ENCODE results near the gene RETN.

The RETN gene

DNA sequence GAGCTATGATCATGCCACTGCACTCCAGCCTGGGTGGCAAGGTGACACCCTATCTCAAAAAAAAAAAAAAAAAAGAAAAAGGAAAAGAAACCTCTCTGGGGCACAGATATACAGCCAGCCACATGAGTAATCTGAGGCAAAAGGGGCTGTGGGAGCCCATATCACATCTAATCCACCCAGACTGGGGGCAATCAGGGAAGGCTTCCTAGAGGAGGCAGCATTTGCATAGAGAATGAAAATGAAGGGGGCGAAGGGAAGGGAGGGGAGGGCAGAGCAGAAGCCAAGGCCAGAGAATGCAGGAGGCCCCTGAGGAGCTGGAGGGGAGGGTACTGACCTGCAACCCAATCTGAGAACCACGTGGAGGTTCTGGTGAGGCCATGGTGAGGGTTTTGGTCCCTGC lies 18.7 kb upstream of the RETN start:
- no peak for DNase-seq (ENCODE audit: low read depth)
- TF ChIP-seq, protein P1, sequence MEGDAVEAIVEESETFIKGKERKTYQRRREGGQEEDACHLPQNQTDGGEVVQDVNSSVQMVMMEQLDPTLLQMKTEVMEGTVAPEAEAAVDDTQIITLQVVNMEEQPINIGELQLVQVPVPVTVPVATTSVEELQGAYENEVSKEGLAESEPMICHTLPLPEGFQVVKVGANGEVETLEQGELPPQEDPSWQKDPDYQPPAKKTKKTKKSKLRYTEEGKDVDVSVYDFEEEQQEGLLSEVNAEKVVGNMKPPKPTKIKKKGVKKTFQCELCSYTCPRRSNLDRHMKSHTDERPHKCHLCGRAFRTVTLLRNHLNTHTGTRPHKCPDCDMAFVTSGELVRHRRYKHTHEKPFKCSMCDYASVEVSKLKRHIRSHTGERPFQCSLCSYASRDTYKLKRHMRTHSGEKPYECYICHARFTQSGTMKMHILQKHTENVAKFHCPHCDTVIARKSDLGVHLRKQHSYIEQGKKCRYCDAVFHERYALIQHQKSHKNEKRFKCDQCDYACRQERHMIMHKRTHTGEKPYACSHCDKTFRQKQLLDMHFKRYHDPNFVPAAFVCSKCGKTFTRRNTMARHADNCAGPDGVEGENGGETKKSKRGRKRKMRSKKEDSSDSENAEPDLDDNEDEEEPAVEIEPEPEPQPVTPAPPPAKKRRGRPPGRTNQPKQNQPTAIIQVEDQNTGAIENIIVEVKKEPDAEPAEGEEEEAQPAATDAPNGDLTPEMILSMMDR (IDR thresholded peaks at IDR 0.05; ENCODE audit: low read depth, low read length, missing control alignments), result no peak
- H3K4me3 ChIP-seq (ENCODE audit: low read depth, low read length), result no peak overlapping the region
- in situ Hi-C loops (cut with HindIII; ENCODE audit: low sequenced_read_pairs), result no loop called here

DNA sequence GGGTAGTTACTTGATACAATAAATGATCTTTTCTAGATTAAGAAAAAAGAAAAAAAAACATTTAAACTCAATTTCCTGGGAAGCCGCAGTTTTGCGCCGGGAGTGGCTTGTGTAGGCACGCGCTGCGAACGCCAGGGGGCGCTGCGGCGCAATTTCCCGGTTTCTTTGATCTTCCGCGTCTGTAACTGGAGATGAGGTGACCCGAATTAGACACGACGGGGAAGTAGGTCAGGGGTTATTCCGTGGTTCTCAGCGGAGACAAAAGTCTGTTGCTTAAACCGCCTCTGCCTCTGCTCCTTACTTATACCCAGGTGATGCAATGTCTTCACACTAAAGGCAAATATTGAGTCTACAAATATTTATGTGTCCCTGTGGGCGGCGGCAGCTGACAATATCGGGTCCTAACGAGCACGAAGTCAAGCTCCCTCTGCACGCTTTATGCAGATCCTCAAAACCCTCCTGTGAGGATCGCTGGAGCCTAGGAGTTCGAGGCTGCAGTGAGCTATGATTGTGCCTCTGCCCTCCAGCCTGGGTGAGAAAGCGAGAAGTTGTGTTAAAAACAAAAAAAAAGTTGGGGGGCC lies 16.7 kb upstream of the RETN start:
- peak; percentile 29 for DNase-seq (ENCODE audit: low read depth)
- in situ Hi-C loops (cut with HindIII; ENCODE audit: low sequenced_read_pairs), result no loop called here
- H3K4me3 ChIP-seq (ENCODE audit: low read depth, low read length), result peak overlapping the region; percentile 23
- TF ChIP-seq, protein P1 (IDR thresholded peaks at IDR 0.05; ENCODE audit: low read depth, low read length, missing control alignments), result peak; percentile 94

DNA sequence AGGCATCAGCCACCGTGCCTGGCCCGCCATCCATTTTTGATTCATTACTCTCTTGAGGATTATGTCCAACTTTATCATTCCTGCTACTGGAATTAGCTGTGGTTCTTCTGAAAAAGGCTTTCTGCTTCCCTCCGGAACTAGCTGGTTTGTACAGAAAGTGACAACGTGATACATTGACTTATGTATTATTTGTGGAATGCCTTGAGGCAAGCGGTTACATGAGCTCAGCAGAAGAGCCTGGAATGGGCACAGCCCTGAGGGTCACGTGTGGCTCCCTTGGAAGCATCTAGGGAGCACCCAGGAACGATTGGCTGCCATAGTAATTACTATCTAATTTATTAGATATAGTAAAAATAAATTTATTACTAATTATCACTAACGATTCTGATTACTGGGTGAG lies 14.4 kb upstream of the RETN start:
- DNase-seq (ENCODE audit: low read depth), result no peak
- TF ChIP-seq, protein P1 (IDR thresholded peaks at IDR 0.05; ENCODE audit: low read depth, low read length, missing control alignments), result no peak
- in situ Hi-C loops (cut with HindIII; ENCODE audit: low sequenced_read_pairs), result no loop called here
- no peak overlapping the region for H3K4me3 ChIP-seq (ENCODE audit: low read depth, low read length)

DNA sequence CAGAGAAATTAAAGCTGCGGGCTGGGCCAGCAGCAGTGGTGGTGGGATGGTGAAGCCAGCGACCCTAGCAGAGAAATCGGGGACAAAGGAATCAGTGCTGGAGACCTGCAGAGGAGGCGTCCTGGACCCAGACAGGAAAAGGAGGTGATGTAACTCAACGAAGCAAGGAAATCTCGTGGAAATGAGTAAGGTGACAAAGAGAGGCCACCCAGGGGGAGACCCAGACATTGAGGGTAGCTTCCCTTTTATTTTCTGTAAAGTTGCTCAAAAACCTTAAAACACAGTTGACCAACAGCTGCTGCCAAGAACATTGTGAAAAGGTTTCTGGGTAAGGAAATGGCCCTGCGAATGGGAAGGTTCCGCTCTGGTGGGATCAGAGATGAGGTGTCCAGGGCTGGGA lies 13.3 kb upstream of the RETN start:
- TF ChIP-seq, protein P1 (IDR thresholded peaks at IDR 0.05; ENCODE audit: low read depth, low read length, missing control alignments), result no peak
- H3K4me3 ChIP-seq (ENCODE audit: low read depth, low read length), result no peak overlapping the region
- in situ Hi-C loops (cut with HindIII; ENCODE audit: low sequenced_read_pairs), result no loop called here
- no peak for DNase-seq (ENCODE audit: low read depth)

DNA sequence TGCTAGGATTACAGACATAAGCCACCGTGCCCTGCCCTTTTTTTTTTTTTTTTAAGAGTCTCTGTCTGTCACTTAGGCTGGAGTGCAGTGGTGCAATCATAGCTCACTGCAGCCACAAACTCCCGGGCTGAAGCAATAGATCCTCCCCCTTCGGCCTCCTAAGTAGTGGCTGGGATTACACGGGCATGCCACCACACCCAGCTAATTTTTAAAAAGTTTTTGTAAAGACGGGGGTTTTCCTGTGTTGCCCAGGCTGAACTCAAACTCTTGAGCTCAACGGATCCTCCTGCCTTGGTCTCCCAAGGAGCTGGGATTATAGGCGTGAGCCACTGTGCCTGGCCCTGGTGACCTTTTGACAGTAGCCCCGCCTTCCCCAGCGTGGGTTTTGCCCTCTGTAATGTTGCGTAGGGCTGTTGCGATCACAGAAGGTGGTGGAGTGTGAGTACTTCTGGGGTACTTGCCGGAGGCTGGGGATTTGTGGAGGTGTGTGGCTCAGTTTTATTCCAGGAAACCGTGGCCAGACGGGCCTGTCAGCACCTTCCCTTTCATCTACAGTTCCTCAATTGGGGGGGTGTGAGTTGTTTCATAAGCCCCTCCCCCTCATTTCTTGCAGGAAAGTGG lies 11.6 kb upstream of the RETN start:
- TF ChIP-seq, protein P1 (IDR thresholded peaks at IDR 0.05; ENCODE audit: low read depth, low read length, missing control alignments), result no peak
- DNase-seq (ENCODE audit: low read depth), result no peak
- no peak overlapping the region for H3K4me3 ChIP-seq (ENCODE audit: low read depth, low read length)
- in situ Hi-C loops (cut with HindIII; ENCODE audit: low sequenced_read_pairs), result no loop called here

DNA sequence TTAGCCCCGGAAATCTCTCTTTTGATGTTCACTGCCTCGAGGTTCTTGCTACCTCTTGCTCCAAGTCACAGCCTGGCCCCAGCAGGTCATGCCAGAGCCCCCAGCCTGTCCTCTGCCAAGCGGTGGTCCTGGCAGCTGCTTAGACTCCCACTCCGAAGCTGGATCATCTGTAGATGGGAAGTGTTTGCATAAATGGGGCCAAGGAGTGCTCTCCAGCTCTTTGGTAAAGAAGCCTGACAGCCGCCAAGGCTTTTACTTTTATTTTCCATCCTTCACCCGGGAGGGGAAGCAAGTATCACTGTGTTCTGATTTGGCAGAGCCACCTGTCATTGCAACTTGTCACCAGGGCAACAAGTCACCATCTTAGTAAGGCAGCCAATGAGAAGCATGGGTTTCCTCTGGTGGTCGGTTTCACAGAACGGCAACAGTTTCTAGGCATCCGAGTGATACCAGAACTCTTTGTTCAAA lies 10.6 kb upstream of the RETN start:
- no peak overlapping the region for H3K4me3 ChIP-seq (ENCODE audit: low read depth, low read length)
- TF ChIP-seq, protein P1 (IDR thresholded peaks at IDR 0.05; ENCODE audit: low read depth, low read length, missing control alignments), result no peak
- in situ Hi-C loops (cut with HindIII; ENCODE audit: low sequenced_read_pairs), result no loop called here
- DNase-seq (ENCODE audit: low read depth), result no peak

Measured in astrocyte of the cerebellum (primary cell).